GM12878 (cell line): Measurements from ENCODE around the gene TRIM16. TPM values are rescaled to one million over a fixed set of nuclear protein-coding genes. Genes with fewer than 3 reads are reported as not detected.

Source experiments
- ATAC-seq: fragments of 200-7000 bp; cut with Tn5 transposase; 3 replicates; pipeline ENCODE4 v1.9.1; 2020; ENCODE audit warnings: mild to moderate bottlenecking, moderate library complexity
- BruUV-seq: library from RNA; stranded (reverse); fragments of 400-500 nt; replicated peaks from 2 replicates; lab custom pipeline; 2021; lab: Mats Ljungman, UMichigan
- CTCF ChIA-PET: fragments of 300-600 bp; sonication (Branson Sonifier 250); formaldehyde crosslinking; extraction: SDS; loops from one replicate; lab custom pipeline; 2021; ENCODE audit warnings: inconsistent platforms; lab: Yijun Ruan, JAX
- POLR2A ChIA-PET: fragments of 350-600 bp; formaldehyde crosslinking; extraction: SDS; loops from one replicate; lab custom pipeline; 2021; ENCODE audit warnings: inconsistent platforms; lab: Charles Lee
- RAD21 ChIA-PET: fragments of 300-600 bp; sonication (Branson Sonifier 250); formaldehyde crosslinking; loops from one replicate; lab custom pipeline; 2023; ENCODE audit warnings: antibody characterized with exemption; ENCODE audit not compliant: unreplicated experiment; lab: Charles Lee
- SMC1A ChIA-PET: fragments of 300-600 bp; sonication (Branson Sonifier 250); formaldehyde crosslinking; loops from one replicate; lab custom pipeline; 2023; ENCODE audit not compliant: unreplicated experiment, uncharacterized antibody; lab: Charles Lee
- DNase-seq: peaks from one replicate; pipeline ENCODE4 v3.0.0-alpha.2; 2011; ENCODE audit warnings: low read depth, low spot score
- FAIRE-seq: peaks from 3 replicates; lab custom pipeline; 2011; peaks lifted over from hg19 to GRCh38; lab: Jason Lieb, UNC
- H2AFZ ChIP-seq: 2 replicates; pipeline ENCODE4 v1.6.0; 2011; ENCODE audit warnings: low read depth, low read length, control low read depth; ENCODE audit not compliant: control insufficient read depth
- H3K27ac ChIP-seq: 2 replicates; pipeline ENCODE4 v1.5.1; 2011; ENCODE audit warnings: control low read depth; ENCODE audit not compliant: control insufficient read depth, insufficient read depth
- H3K27me3 ChIP-seq, 2 experiments: replicated peaks in 1 of 2; 2 replicates each; pipeline versions ENCODE4 v1.6.0 to v1.6.1; 2011; ENCODE audit warnings: low read length in 1 of 2; ENCODE audit not compliant: control insufficient read depth in 2 of 2, insufficient read depth in 2 of 2
- H3K36me3 ChIP-seq, 2 experiments: 2 replicates each; pipeline ENCODE4 v1.5.1; 2011; ENCODE audit warnings: low read length in 1 of 2; ENCODE audit not compliant: control insufficient read depth in 2 of 2, insufficient read depth in 2 of 2
- H3K4me1 ChIP-seq: 2 replicates; pipeline ENCODE4 v1.6.1; 2011; ENCODE audit warnings: mild to moderate bottlenecking, low read length, moderate library complexity, mixed read lengths; ENCODE audit not compliant: control insufficient read depth, insufficient read depth
- H3K4me2 ChIP-seq: 2 replicates; pipeline ENCODE4 v1.6.0; 2011; ENCODE audit warnings: control low read depth; ENCODE audit not compliant: control insufficient read depth, insufficient read depth
- H3K4me3 ChIP-seq: fragments of 200-600 bp; sonication (generic); 2 replicates; pipeline ENCODE4 v1.5.1; 2016
- H3K79me2 ChIP-seq: 2 replicates; pipeline ENCODE4 v1.6.0; 2011; ENCODE audit warnings: low read length; ENCODE audit not compliant: control insufficient read depth, insufficient read depth
- H3K9ac ChIP-seq: 2 replicates; pipeline ENCODE4 v1.8.0; 2011; ENCODE audit warnings: low read length, control low read depth, mixed read lengths; ENCODE audit not compliant: control insufficient read depth, insufficient read depth
- H3K9me3 ChIP-seq: replicated peaks from 3 replicates; pipeline ENCODE4 v1.5.1; 2011; ENCODE audit warnings: mild to moderate bottlenecking, low read length; ENCODE audit not compliant: control insufficient read depth, insufficient read depth
- H4K20me1 ChIP-seq: 2 replicates; pipeline ENCODE4 v1.6.0; 2011; ENCODE audit not compliant: control insufficient read depth, insufficient read depth
- CBFB ChIP-seq: IDR thresholded peaks from 2 replicates; pipeline ENCODE4 v1.6.1; 2016; ENCODE audit warnings: antibody characterized with exemption, low read depth
- CEBPB ChIP-seq, 2 experiments: fragments of 150-350 bp in 1 of 2; IDR thresholded peaks; 2 replicates each; pipeline ENCODE4 v1.6.1; 2012 to 2014; ENCODE audit warnings: low read depth in 2 of 2, low read length in 2 of 2, borderline replicate concordance in 1 of 2, inconsistent platforms in 1 of 2
- CHD1 ChIP-seq: IDR thresholded peaks from 2 replicates; pipeline ENCODE4 v1.6.1; 2012; ENCODE audit warnings: low read depth, low read length, improper control_type of control experiment
- EP300 ChIP-seq, 2 experiments: fragments of 150-350 bp in 1 of 2; IDR thresholded peaks; 2 replicates each; pipeline ENCODE4 v1.6.1; 2011 to 2012; ENCODE audit warnings: low read depth in 2 of 2, low read length in 2 of 2, borderline replicate concordance in 1 of 2, improper control_type of control experiment in 1 of 2, inconsistent platforms in 1 of 2; ENCODE audit not compliant: control insufficient read depth in 1 of 2
- ETV6 ChIP-seq, 2 experiments: fragments of 450-650 bp in 1 of 2; IDR thresholded peaks in 1 of 2; conservative IDR thresholded peaks in 1 of 2; 2 replicates each; pipeline ENCODE4 v1.6.1; 2014; ENCODE audit warnings: antibody characterized with exemption in 1 of 2, borderline replicate concordance in 1 of 2, low read depth in 1 of 2, mild to moderate bottlenecking in 1 of 2, moderate library complexity in 1 of 2
- IKZF2 ChIP-seq, 2 experiments: fragments of 450-650 bp; IDR thresholded peaks; 2 replicates each; pipeline ENCODE4 v1.6.1; 2017; ENCODE audit warnings: mild to moderate bottlenecking in 2 of 2, moderate library complexity in 2 of 2
- JUNB ChIP-seq: IDR thresholded peaks from 2 replicates; pipeline ENCODE4 v1.6.1; 2016; ENCODE audit warnings: antibody characterized with exemption, mild to moderate bottlenecking
- NBN ChIP-seq: fragments of 450-650 bp; IDR thresholded peaks from 2 replicates; pipeline ENCODE4 v1.6.1; 2016
- PKNOX1 ChIP-seq: fragments of 450-650 bp; IDR thresholded peaks from 2 replicates; pipeline ENCODE4 v1.6.1; 2016; ENCODE audit warnings: mild to moderate bottlenecking
- PML ChIP-seq: IDR thresholded peaks from 2 replicates; pipeline ENCODE4 v1.6.1; 2012; ENCODE audit warnings: low read length, inconsistent platforms
- RAD21 ChIP-seq: IDR thresholded peaks from 2 replicates; pipeline ENCODE4 v1.6.1; 2011; ENCODE audit warnings: mild to moderate bottlenecking, low read depth, low read length, moderate library complexity; ENCODE audit not compliant: insufficient read depth
- RFX5 ChIP-seq: IDR thresholded peaks from 2 replicates; pipeline ENCODE4 v1.6.1; 2011; ENCODE audit warnings: low read depth, low read length, improper control_type of control experiment
- SMARCA5 ChIP-seq: fragments of 450-650 bp; IDR thresholded peaks from 2 replicates; pipeline ENCODE4 v1.6.1; 2017; ENCODE audit warnings: mild to moderate bottlenecking
- ZSCAN29 ChIP-seq: fragments of 450-650 bp; IDR thresholded peaks from 2 replicates; pipeline ENCODE4 v1.6.1; 2017; ENCODE audit warnings: mild to moderate bottlenecking, moderate library complexity
- WGBS: methylation state at CpG from one replicate; pipeline ENCODE4 v1.1.6; 2016; ENCODE audit warnings: low lambda C conversion rate; ENCODE audit not compliant: insufficient replicate concordance, insufficient coverage; ENCODE audit errors: missing lambda C conversion rate; 5-methylcytosine and 5-hydroxymethylcytosine counted together
- in situ Hi-C: fragments of 300-500 bp; cut with MboI; formaldehyde crosslinking; loops from 9 replicates; pipeline ENCODE4 v1.14.3; 2018; ENCODE audit warnings: mixed read lengths
- intact Hi-C: fragments of 100-400 bp; cut with micrococcal nuclease; formaldehyde crosslinking; loops from one replicate; pipeline ENCODE4 v1.14.2; 2022; ENCODE audit not compliant: unreplicated experiment
- polyA plus RNA-seq, 11 experiments: library from polyadenylated mRNA; depleted of rRNA in 4 of 11; unstranded in 6 of 11; stranded (reverse) in 5 of 11; fragments of >200 nt; fragmentation: Nextera tagmentation in 4 of 11; fragmentation: Illumina TruSeq in 1 of 11; extraction: Ambion mirVana in 4 of 11; extraction: Trizol in 1 of 11; gene quantifications; 1 replicate in 1 of 11; 2 replicates in 10 of 11; pipeline versions ENCODE4 v1.2.1 to v1.2.3, GENCODE V29; 2011 to 2016; ENCODE audit warnings: inconsistent platforms in 2 of 11, missing spikeins in 2 of 11, low read depth in 1 of 11
- total RNA-seq, 4 experiments: library from RNA; depleted of rRNA in 3 of 4; stranded (reverse); fragments of >200 nt in 3 of 4; fragmentation: Illumina TruSeq in 1 of 4; extraction: Trizol in 1 of 4; gene quantifications; 2 replicates each; pipeline versions ENCODE4 v1.2.1 to v1.2.3, GENCODE V29; 2013 to 2021
- TF ChIP-seq, protein P1 (sequence below): IDR thresholded peaks from 2 replicates; pipeline ENCODE4 v1.6.1; 2012; ENCODE audit warnings: low read depth, low read length, improper control_type of control experiment
- TF ChIP-seq, protein P2 (sequence below): fragments of 450-650 bp; IDR thresholded peaks from 2 replicates; pipeline ENCODE4 v1.6.1; 2017; ENCODE audit warnings: mild to moderate bottlenecking, moderate library complexity
- TF ChIP-seq, protein P3 (sequence below): fragments of 450-650 bp; IDR thresholded peaks from 2 replicates; pipeline ENCODE4 v1.6.1; 2016; ENCODE audit warnings: mild to moderate bottlenecking

TRIM16 gene
- total and polyA plus RNA-seq, 10 of the 15 experiments (the other 5 are each of a cell fraction or from before 2014, with no cell fraction given), result 2.6 to 11.9 (median 9.9) TPM

DNA sequence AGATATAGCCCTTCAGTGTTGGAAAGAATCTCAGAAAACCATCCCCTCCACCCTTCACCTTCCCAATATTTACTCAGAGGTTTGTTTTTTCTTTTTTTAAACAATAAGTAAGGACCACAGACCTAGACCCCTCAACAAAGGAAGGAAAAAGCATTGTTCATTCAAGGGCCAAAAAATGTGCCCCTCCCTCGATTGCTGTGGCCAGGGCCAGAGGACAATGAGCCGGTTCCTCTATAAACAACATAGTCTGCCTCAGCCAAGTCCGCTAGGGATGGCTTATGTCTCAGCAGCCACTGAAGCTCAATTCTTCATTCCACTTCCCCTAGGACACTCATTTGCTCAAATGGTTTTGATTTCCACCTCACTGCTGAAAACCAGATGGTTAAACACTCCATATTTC lies 24.0 kb downstream of the TRIM16 start:
- H3K4me2 ChIP-seq, result no peak overlapping the region

More for the DNA sequence above, 24.0 kb downstream of the TRIM16 start:
- Histone ChIP-seq H3K9ac (no peak overlapping the region), H2AFZ (no peak overlapping the region)
- TF ChIP-seq SMARCA5 (no peak), ETV6 (conservative IDR thresholded peaks at IDR 0.05 in 1 of 2, IDR thresholded peaks at IDR 0.05 in 1 of 2; ENCODE audit: borderline replicate concordance in 1 of 2, low read depth in 1 of 2) (no peak), RFX5 (no peak), NBN (no peak), EP300 (IDR thresholded peaks at IDR 0.05; ENCODE audit: borderline replicate concordance in 1 of 2, control insufficient read depth in 1 of 2, low read depth in 2 of 2, low read length in 2 of 2) (no peak), RAD21 (no peak), CHD1 (no peak), PML (no peak), IKZF2 (IDR thresholded peaks at IDR 0.05) (no peak), JUNB (no peak), CBFB (no peak), ZSCAN29 (no peak), PKNOX1 (no peak), CEBPB (IDR thresholded peaks at IDR 0.05; ENCODE audit: borderline replicate concordance in 1 of 2, low read depth in 2 of 2, low read length in 2 of 2) (no peak)
- TF ChIP-seq, protein P1, sequence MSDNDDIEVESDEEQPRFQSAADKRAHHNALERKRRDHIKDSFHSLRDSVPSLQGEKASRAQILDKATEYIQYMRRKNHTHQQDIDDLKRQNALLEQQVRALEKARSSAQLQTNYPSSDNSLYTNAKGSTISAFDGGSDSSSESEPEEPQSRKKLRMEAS, result no peak
- TF ChIP-seq, protein P2, sequence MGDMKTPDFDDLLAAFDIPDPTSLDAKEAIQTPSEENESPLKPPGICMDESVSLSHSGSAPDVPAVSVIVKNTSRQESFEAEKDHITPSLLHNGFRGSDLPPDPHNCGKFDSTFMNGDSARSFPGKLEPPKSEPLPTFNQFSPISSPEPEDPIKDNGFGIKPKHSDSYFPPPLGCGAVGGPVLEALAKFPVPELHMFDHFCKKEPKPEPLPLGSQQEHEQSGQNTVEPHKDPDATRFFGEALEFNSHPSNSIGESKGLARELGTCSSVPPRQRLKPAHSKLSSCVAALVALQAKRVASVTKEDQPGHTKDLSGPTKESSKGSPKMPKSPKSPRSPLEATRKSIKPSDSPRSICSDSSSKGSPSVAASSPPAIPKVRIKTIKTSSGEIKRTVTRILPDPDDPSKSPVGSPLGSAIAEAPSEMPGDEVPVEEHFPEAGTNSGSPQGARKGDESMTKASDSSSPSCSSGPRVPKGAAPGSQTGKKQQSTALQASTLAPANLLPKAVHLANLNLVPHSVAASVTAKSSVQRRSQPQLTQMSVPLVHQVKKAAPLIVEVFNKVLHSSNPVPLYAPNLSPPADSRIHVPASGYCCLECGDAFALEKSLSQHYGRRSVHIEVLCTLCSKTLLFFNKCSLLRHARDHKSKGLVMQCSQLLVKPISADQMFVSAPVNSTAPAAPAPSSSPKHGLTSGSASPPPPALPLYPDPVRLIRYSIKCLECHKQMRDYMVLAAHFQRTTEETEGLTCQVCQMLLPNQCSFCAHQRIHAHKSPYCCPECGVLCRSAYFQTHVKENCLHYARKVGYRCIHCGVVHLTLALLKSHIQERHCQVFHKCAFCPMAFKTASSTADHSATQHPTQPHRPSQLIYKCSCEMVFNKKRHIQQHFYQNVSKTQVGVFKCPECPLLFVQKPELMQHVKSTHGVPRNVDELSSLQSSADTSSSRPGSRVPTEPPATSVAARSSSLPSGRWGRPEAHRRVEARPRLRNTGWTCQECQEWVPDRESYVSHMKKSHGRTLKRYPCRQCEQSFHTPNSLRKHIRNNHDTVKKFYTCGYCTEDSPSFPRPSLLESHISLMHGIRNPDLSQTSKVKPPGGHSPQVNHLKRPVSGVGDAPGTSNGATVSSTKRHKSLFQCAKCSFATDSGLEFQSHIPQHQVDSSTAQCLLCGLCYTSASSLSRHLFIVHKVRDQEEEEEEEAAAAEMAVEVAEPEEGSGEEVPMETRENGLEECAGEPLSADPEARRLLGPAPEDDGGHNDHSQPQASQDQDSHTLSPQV, result no peak
- TF ChIP-seq, protein P3, sequence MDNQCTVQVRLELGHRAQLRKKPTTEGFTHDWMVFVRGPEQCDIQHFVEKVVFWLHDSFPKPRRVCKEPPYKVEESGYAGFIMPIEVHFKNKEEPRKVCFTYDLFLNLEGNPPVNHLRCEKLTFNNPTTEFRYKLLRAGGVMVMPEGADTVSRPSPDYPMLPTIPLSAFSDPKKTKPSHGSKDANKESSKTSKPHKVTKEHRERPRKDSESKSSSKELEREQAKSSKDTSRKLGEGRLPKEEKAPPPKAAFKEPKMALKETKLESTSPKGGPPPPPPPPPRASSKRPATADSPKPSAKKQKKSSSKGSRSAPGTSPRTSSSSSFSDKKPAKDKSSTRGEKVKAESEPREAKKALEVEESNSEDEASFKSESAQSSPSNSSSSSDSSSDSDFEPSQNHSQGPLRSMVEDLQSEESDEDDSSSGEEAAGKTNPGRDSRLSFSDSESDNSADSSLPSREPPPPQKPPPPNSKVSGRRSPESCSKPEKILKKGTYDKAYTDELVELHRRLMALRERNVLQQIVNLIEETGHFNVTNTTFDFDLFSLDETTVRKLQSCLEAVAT, result no peak
- TF ChIP-seq, all 136 proteins: peak for 0
- Histone ChIP-seq H3K36me3 (peaks cover 3% of the 10 kb centered on the region in 2 experiments; a peak in 3 of 4 replicates), H4K20me1 (no peaks in the 10 kb centered on the region), H3K27ac (no peak overlapping the region), H3K27me3 (no peaks in the 10 kb centered on the region), H3K79me2 (no peaks in the 10 kb centered on the region), H3K9me3 (no peaks in the 10 kb centered on the region), H3K4me1 (peaks cover 7% of the 10 kb centered on the region), H3K4me3 (no peak overlapping the region)
- in situ Hi-C loops (no loop called here), intact Hi-C loops (no loop called here)
- ATAC-seq (no peak), DNase-seq (no peak), FAIRE-seq (no peak)
- POLR2A ChIA-PET, result no interaction called here
- BruUV-seq, result no TSS peak
- SMC1A ChIA-PET, result no interaction called here
- CTCF ChIA-PET, result no interaction called here
- WGBS, result 98% methylated on average over 3 of the region's 3 CpGs
- RAD21 ChIA-PET, result no interaction called here
